ENCODE results near the gene DNM1L. TPM values are rescaled to one million over a fixed set of nuclear protein-coding genes. Genes with fewer than 3 reads are reported as not detected.
A peak's percentile ranks its signal among the peaks of the same experiment; 100 is the strongest.
"Not testable (repeated sequence)": the region's sequence is repeated elsewhere in the genome, so short reads cannot be mapped to it uniquely, and the experiment has no call there.

DNM1L gene
- total RNA-seq, 2 experiments from 2014 or later: 59.0 to 62.5 TPM

DNA sequence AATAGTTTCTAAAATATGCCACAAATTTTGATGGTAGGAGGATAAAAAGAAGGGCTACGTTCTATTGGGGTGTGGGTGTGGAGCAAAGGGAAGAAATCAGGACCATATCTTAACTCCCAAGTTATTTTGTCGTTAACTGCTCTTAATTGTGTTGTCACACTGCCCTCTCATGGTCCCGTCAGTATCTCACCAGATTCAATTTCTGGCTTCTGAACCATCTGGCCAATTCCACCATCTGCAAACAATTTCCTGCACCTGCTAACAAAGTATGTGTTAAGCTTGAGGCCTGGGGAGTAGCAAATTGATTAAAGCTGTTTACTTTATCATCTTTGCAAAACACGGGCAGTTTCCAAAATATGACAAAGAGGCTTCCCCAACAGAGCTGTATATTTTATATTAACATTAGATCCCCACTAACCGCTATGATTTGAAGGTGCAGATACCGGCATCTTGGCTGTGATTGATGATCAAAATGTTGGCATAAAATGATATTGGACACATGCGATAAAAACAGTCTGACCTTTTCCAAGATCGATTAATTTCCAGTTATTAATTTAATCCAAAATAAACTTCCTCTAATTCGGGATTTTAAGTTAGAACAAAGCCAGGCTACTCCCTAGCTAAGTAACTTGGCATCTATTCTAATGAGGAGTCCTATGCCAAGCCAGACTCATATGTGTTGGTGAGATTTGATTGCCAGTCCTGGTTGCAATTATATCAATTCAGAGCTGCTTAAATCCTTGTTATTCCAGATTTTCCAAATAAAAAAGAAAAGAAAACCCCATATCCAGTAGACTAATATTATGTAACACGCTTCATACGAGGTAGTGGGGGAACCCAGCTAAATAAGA lies 6.9 kb upstream of the DNM1L start:
- intact Hi-C loops (cut with micrococcal nuclease): loop anchor here (1.0 to 10.0 kb wide), 2 partner anchors 217 to 1347 kb away; partner anchors contain the start of gene SINHCAF
- H3K9me3 Mint-ChIP-seq: peaks cover 16% of the 10 kb centered on the region
- H3K4me3 Mint-ChIP-seq: no peak overlapping the region
- H3K4me1 Mint-ChIP-seq (ENCODE audit: low read depth): no peaks in the 10 kb centered on the region
- ChIA-PET CTCF (interaction anchor here (0.6 to 3.5 kb wide), 3 partner anchors 216 to 1018 kb away, joined by 3 to 15 read pairs (median 4); partner anchors contain the start of gene ETFBKMT), POLR2A (no interaction called here)
- no peak for DNase-seq
- H3K27ac Mint-ChIP-seq: no peak overlapping the region
- peaks cover 7% of the 10 kb centered on the region for H3K36me3 Mint-ChIP-seq
- H3K27me3 Mint-ChIP-seq: peaks cover 6% of the 10 kb centered on the region

GRCh38 chr12:32679920-32680237 lies 778 bp downstream of the DNM1L start:
- ChIA-PET POLR2A (no interaction called here), CTCF (no interaction called here)
- intact Hi-C loops (cut with micrococcal nuclease): loop anchor here (1.0 to 10.0 kb wide), 4 partner anchors 75 to 1355 kb away; partner anchors contain the start of genes ALG10, ETFBKMT, SINHCAF and YARS2
- DNase-seq: no peak
- Mint-ChIP-seq H3K4me3 (peak overlapping the region; percentile 87), H3K4me1 (ENCODE audit: low read depth) (peaks cover 15% of the 10 kb centered on the region), H3K27ac (peak overlapping the region; percentile 68), H3K27me3 (no peaks in the 10 kb centered on the region), H3K36me3 (peaks cover under 1% of the 10 kb centered on the region), H3K9me3 (no peaks in the 10 kb centered on the region)

GRCh38 chr12:32680787-32681186 lies 1.7 kb downstream of the DNM1L start:
- intact Hi-C loops (cut with micrococcal nuclease): no loop called here
- no peaks in the 10 kb centered on the region for H3K27me3 Mint-ChIP-seq
- H3K27ac Mint-ChIP-seq: no peak overlapping the region
- DNase-seq: no peak
- ChIA-PET CTCF (no interaction called here), POLR2A (no interaction called here)
- peaks cover 7% of the 10 kb centered on the region for H3K36me3 Mint-ChIP-seq
- peak overlapping the region; percentile 87 for H3K4me3 Mint-ChIP-seq
- peaks cover 15% of the 10 kb centered on the region for H3K4me1 Mint-ChIP-seq (ENCODE audit: low read depth)
- H3K9me3 Mint-ChIP-seq: no peaks in the 10 kb centered on the region

DNA sequence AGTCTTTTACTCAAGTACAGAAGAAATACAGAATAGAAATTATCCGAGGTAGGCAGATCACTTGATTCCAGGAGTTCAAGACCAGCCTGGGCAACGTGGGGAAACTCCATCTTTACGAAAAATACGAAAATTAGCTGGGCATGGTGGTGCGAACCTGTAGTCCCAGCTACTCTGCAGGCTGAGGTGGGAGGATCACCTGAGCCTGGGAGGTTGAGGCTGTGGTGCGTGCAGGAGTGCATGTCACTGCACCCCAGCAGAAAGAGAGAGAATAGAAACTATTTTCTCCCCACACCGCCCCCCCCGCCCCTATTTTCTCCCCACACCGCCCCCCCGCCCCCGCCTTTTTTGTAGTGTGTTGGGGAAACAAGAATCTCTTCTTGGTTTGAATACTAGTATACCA lies 2.2 kb downstream of the DNM1L start:
- H3K27ac Mint-ChIP-seq: no peak overlapping the region
- ChIA-PET CTCF (no interaction called here), POLR2A (no interaction called here)
- DNase-seq: no peak
- no peak overlapping the region for H3K4me3 Mint-ChIP-seq
- intact Hi-C loops (cut with micrococcal nuclease): no loop called here
- H3K4me1 Mint-ChIP-seq (ENCODE audit: low read depth): peaks cover 16% of the 10 kb centered on the region
- peaks cover 9% of the 10 kb centered on the region for H3K36me3 Mint-ChIP-seq
- no peaks in the 10 kb centered on the region for H3K27me3 Mint-ChIP-seq
- H3K9me3 Mint-ChIP-seq: no peaks in the 10 kb centered on the region

GRCh38 chr12:32686340-32686739 lies 7.2 kb downstream of the DNM1L start:
- POLR2A ChIA-PET: no interaction called here
- DNase-seq: no peak
- Mint-ChIP-seq H3K4me1 (ENCODE audit: low read depth) (peaks cover 27% of the 10 kb centered on the region), H3K9me3 (no peaks in the 10 kb centered on the region), H3K36me3 (peaks cover 15% of the 10 kb centered on the region), H3K27ac (no peak overlapping the region), H3K4me3 (no peak overlapping the region), H3K27me3 (no peaks in the 10 kb centered on the region)
- CTCF ChIA-PET: interaction anchor here (1.0 kb wide), 1 partner anchor 69 kb away, joined by 3 read pairs; the partner anchor contains the start of gene YARS2
- intact Hi-C loops (cut with micrococcal nuclease): no loop called here

DNA sequence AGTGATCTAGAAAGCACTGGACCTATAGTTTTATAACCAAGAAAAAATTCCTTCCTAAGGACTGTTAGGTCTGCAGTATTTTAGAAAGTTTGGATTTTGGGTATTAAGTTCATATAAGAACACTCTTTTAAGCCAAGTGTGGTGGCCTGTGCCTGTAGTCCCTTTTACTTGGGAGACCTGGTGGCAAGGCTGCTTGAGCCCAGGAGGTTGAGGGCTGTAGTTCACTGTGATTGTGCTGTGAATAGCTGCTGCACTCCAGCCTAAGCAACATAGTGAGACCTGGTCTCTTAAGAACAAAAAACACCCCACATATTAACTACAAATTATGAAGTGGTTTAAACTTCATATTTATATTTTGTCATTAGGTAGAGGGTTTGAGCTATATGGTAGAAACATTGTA lies 9.7 kb downstream of the DNM1L start:
- Mint-ChIP-seq H3K4me3 (no peak overlapping the region), H3K27me3 (no peaks in the 10 kb centered on the region), H3K27ac (no peak overlapping the region), H3K9me3 (no peaks in the 10 kb centered on the region), H3K4me1 (ENCODE audit: low read depth) (peaks cover 37% of the 10 kb centered on the region), H3K36me3 (peaks cover 15% of the 10 kb centered on the region)
- ChIA-PET CTCF (no interaction called here), POLR2A (no interaction called here)
- intact Hi-C loops (cut with micrococcal nuclease): no loop called here
- DNase-seq: no peak

DNA sequence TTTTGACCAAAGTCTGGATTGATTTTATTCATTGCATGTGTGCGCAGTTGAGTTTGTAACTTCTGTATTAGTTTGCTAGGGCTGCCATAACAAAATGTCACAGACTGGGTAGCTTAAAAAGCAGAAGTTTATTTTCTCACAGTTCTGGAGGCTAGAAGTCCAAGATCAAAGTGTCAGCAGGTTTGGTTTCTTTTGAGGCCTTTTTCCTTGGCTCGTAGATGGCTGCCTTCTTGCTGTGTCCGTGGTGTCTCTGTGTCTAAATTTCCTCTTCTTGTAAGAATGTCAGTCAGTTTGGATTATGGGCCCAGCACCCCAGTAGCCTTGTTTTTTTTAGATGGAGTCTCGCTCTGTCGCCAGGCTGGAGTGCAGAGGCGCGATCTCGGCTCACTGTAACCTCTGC lies 11.8 kb downstream of the DNM1L start:
- CTCF ChIA-PET: interaction anchor here (0.6 kb wide), 1 partner anchor 986 kb away, joined by 4 read pairs; no protein-coding TSS in a partner anchor
- Mint-ChIP-seq H3K27ac (no peak overlapping the region), H3K27me3 (no peaks in the 10 kb centered on the region), H3K36me3 (peaks cover 8% of the 10 kb centered on the region), H3K9me3 (no peaks in the 10 kb centered on the region), H3K4me3 (no peak overlapping the region), H3K4me1 (ENCODE audit: low read depth) (peaks cover 39% of the 10 kb centered on the region)
- DNase-seq: no peak
- intact Hi-C loops (cut with micrococcal nuclease): no loop called here
- POLR2A ChIA-PET: no interaction called here

DNA sequence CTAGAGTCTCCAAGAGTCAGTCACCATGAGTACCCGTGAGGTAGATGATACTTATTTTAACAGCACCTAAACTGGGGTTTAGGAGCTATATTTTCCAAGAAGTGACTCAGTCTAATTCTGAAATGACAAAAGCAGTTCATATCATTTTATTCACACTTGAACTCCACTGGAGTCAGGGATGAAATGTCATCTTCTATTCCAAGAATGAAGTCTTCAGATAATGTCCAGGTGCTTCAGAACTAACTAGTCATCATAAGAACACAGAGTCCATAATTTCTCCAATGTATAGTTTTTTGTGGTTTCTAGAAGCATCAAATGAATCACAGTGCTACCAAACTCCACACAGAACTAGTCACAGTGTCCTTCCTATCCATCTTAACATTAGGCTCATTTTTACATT lies 13.3 kb downstream of the DNM1L start:
- Mint-ChIP-seq H3K27ac (no peak overlapping the region), H3K36me3 (peaks cover 4% of the 10 kb centered on the region), H3K4me1 (ENCODE audit: low read depth) (peaks cover 34% of the 10 kb centered on the region), H3K4me3 (no peak overlapping the region), H3K27me3 (no peaks in the 10 kb centered on the region), H3K9me3 (no peaks in the 10 kb centered on the region)
- POLR2A ChIA-PET: no interaction called here
- no peak for DNase-seq
- intact Hi-C loops (cut with micrococcal nuclease): no loop called here
- CTCF ChIA-PET: interaction anchor here (1.1 kb wide), 1 partner anchor 63 kb away, joined by 4 read pairs; no protein-coding TSS in a partner anchor

DNA sequence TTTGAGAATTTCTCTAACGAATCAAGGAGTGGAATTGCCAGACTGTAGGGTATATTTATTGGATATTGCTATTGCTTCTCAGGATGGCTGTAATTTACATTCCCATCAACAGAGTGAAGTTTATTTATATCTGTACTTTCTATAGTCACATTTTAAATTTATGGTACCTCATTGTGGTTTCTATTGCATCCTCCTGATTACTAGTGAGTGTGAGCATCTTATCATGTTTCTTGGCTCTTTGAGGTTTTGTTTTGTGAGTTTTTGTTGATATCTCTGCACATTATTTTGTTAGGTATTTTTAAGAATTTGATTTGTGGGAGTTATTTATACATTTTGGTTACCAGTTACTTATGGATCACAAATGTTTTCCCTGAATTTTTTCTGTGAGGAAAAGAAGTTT lies 13.9 kb downstream of the DNM1L start:
- CTCF ChIA-PET: interaction anchor here (1.1 kb wide), 1 partner anchor 62 kb away, joined by 4 read pairs; no protein-coding TSS in a partner anchor
- no peaks in the 10 kb centered on the region for H3K9me3 Mint-ChIP-seq
- H3K4me3 Mint-ChIP-seq: no peak overlapping the region
- peaks cover 4% of the 10 kb centered on the region for H3K36me3 Mint-ChIP-seq
- POLR2A ChIA-PET: no interaction called here
- peaks cover 35% of the 10 kb centered on the region for H3K4me1 Mint-ChIP-seq (ENCODE audit: low read depth)
- no peak for DNase-seq
- intact Hi-C loops (cut with micrococcal nuclease): no loop called here
- no peak overlapping the region for H3K27ac Mint-ChIP-seq
- no peaks in the 10 kb centered on the region for H3K27me3 Mint-ChIP-seq

GRCh38 chr12:32695787-32696186 lies 16.7 kb downstream of the DNM1L start:
- Mint-ChIP-seq H3K4me1 (ENCODE audit: low read depth) (peaks cover 20% of the 10 kb centered on the region), H3K27ac (no peak overlapping the region)
- CTCF ChIA-PET: no interaction called here

GRCh38 chr12:32697445-32697844 lies 18.3 kb downstream of the DNM1L start:
- no peak for DNase-seq
- no peaks in the 10 kb centered on the region for H3K9me3 Mint-ChIP-seq
- peaks cover 1% of the 10 kb centered on the region for H3K36me3 Mint-ChIP-seq
- H3K4me1 Mint-ChIP-seq (ENCODE audit: low read depth): peaks cover 11% of the 10 kb centered on the region
- no peak overlapping the region for H3K27ac Mint-ChIP-seq
- intact Hi-C loops (cut with micrococcal nuclease): no loop called here
- CTCF ChIA-PET: no interaction called here
- H3K27me3 Mint-ChIP-seq: no peaks in the 10 kb centered on the region
- POLR2A ChIA-PET: no interaction called here
- H3K4me3 Mint-ChIP-seq: no peak overlapping the region

More at GRCh38 chr12:32695787-32696186, 16.7 kb downstream of the DNM1L start:
- intact Hi-C loops (cut with micrococcal nuclease): no loop called here
- no peaks in the 10 kb centered on the region for H3K36me3 Mint-ChIP-seq
- no peak overlapping the region for H3K4me3 Mint-ChIP-seq
- no peaks in the 10 kb centered on the region for H3K9me3 Mint-ChIP-seq
- POLR2A ChIA-PET: no interaction called here
- no peak for DNase-seq
- no peaks in the 10 kb centered on the region for H3K27me3 Mint-ChIP-seq

DNA sequence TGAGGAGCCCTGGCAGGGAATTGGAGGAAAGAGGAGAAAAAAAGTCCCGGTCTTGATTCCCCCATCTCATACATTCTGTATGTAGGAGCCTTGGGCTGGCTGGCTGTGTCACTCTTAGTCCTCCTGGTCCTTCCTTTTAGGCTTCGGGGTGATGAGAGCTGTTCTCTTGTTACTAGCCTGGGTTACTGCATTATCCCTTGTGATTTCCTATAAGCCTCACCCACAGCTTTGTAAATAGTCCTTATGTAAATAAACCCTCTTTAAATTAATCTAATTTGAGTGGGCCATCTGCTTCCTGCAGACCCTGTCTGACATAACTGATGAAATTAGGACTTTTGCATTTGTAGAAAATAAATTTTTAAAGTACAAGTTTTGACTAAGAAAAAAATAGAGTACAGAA lies 19.2 kb downstream of the DNM1L start:
- H3K4me1 Mint-ChIP-seq (ENCODE audit: low read depth): peaks cover 7% of the 10 kb centered on the region
- H3K27ac Mint-ChIP-seq: no peak overlapping the region
- peaks cover 4% of the 10 kb centered on the region for H3K36me3 Mint-ChIP-seq
- DNase-seq: no peak
- ChIA-PET CTCF (interaction anchor here (1.0 to 1.5 kb wide), 2 partner anchors 56 to 58 kb away, joined by 3 read pairs; partner anchors contain the start of gene YARS2), POLR2A (no interaction called here)
- no peaks in the 10 kb centered on the region for H3K27me3 Mint-ChIP-seq
- intact Hi-C loops (cut with micrococcal nuclease): no loop called here
- H3K4me3 Mint-ChIP-seq: no peak overlapping the region
- H3K9me3 Mint-ChIP-seq: no peaks in the 10 kb centered on the region

DNA sequence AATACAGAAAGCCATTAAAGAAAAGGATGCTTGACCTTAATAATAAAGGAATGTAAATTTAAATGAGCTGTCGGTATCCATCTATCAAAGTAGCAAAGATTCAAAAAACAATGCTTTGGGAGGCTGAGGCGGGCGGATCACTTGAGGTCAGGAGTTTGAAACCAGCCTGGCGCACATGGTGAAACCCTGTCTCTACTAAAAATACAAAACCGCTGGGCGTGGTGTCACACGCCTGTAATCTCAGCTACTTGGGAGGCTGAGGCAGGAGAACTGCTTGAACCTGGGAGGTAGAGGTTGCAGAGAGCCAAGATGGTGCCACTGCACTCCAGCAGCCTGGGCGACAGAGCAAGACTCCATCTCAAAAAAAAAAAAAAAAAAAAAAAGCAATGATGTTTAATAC lies 20.3 kb downstream of the DNM1L start:
- H3K4me3 Mint-ChIP-seq; H3K27ac Mint-ChIP-seq; DNase-seq; H3K9me3 Mint-ChIP-seq; H3K4me1 Mint-ChIP-seq (ENCODE audit: low read depth); H3K27me3 Mint-ChIP-seq; intact Hi-C loops (cut with micrococcal nuclease); H3K36me3 Mint-ChIP-seq: not testable (repeated sequence)
- ChIA-PET POLR2A (interaction anchor here (0.6 kb wide), 1 partner anchor 188 kb away, joined by 4 read pairs; no protein-coding TSS in a partner anchor), CTCF (interaction anchor here (1.5 kb wide), 1 partner anchor 55 kb away, joined by 3 read pairs; no protein-coding TSS in a partner anchor)
